Measurements from ENCODE around the gene BAZ2B.

Gene BAZ2B

GRCh38 chr2:159525012-159525411, 91.3 kb downstream of the BAZ2B start:
- DNase-seq, result no peak

GRCh38 chr2:159521272-159521671, 95.1 kb downstream of the BAZ2B start:
- no peak for DNase-seq

DNA sequence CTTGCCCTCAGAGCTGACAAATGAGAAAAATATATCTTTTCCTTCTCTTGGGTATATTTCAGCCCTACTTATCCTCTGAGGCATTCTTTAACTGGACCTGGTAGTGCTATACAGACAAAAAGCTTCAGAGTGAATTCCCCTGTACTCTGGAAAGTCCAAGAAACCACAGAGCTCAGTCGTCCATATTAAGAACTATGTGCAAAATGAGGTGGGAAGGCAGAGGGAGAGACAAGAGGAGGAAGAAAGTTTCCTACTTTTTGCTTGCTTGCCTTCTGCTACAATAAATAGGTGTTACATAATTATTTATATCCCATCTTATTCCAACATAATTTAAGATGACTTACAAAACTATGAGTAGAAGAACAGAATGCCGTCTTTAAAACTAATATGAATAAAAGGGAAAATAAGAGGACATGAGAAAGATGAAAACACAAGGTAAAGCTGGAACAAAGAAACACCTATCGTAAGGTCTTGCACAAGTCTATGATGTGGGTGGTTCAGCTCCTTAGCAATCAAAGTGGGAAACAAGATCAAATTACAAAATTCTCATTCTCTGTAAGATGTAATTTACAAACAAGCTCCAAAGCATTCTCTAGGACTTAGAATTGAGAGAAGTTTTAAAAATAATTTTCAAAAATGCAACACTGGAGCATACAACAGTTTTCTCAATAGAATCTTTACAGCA, 97.9 kb downstream of the BAZ2B start:
- DNase-seq, result no peak

DNA sequence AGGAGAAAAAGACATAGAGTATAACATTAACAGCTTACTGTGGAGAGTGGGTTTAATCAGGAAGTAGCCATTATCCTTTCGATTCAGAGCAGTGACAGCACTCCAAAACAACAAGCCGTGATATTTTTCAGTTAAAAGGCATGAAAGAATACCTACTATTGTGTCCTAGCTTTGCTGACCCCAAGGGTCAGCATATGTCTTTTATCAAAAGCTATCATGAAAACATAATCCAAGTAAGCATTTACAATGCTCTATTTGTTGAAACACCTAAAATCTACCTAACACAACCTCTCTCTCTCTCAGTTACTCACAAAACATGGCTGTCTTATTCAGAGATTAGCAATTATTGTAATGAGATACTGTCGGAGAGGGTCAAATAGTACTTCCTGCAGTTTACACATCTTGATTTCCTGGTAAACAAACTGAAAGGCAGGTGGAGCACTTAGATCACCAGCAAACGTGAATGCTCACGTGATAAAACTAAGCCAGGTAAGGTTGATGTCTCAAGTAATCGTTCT, 100.0 kb downstream of the BAZ2B start:
- DNase-seq, result peak in 3 of 6 experiments; percentile 56 to 77 (median 62)

DNA sequence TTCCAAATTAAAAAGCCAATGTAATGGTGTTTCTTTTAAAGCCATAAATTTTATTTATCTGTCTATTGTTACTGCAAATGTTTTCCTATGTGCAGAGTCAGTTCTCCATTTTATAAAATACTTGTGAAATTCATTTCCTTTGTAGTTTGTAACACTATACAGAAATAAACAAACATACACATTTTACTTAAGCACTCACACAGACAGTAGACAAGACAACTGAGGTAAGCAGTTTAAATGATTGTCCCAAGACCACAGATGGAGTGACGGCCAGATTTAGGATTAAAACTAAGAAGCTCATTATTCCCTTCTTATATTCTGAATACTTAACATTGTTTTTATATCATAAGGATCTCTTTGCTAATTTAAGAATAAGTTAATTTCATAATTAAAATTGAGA, 100.9 kb downstream of the BAZ2B start:
- DNase-seq, result no peak

GRCh38 chr2:159513745-159514144, 102.6 kb downstream of the BAZ2B start:
- DNase-seq, result no peak

- DNase-seq, result no peak
Observed at GRCh38 chr2:159508140-159508539, 108.2 kb downstream of the BAZ2B start.

- no peak for DNase-seq
Observed at GRCh38 chr2:159506764-159507440, 109.4 kb downstream of the BAZ2B start.

DNA sequence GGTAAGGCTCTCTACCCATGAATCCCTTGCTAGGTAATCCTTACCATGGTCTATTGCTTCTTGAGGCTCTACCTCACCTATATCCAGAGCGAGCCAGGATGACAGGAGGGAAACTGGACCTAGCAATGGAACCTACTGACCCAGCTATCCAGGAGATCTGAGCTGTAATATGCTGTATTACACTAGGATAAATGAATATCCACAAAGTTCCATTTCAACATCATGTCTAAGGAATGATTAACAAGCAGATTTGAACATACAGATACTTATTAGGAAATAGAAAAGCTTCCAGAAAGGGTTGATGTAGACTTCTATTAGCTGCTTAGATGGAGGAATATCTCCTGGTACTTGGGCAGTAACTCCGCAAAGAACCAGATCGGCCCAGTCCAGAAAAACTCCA, 110.1 kb downstream of the BAZ2B start:
- DNase-seq, result no peak

GRCh38 chr2:159505196-159505595, 111.2 kb downstream of the BAZ2B start:
- DNase-seq, result no peak

GRCh38 chr2:159501743-159502142, 114.6 kb downstream of the BAZ2B start:
- DNase-seq, result no peak

- no peak for DNase-seq
Observed at GRCh38 chr2:159497847-159498246, 118.5 kb downstream of the BAZ2B start.

DNA sequence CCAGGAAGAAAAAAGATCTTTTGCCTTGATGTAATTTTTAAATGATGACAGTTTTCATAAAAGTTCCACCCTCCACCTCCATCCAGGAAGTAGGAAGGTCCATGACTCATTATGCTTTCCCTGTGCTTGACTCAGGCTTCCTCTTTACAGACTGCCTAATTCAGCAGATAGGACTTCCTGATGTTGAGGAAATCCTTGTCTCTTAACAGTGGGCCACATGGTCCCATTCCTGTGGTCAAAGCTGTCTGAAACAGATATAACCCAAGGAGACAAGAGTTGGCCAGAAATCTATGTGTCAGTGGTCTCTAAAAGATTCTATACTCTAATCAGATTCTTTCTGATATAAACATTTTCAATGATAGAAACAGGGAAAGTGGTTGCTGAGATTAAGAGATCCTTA, 119.1 kb downstream of the BAZ2B start:
- DNase-seq, result no peak

GRCh38 chr2:159489476-159489875, 126.9 kb downstream of the BAZ2B start:
- no peak for DNase-seq

DNA sequence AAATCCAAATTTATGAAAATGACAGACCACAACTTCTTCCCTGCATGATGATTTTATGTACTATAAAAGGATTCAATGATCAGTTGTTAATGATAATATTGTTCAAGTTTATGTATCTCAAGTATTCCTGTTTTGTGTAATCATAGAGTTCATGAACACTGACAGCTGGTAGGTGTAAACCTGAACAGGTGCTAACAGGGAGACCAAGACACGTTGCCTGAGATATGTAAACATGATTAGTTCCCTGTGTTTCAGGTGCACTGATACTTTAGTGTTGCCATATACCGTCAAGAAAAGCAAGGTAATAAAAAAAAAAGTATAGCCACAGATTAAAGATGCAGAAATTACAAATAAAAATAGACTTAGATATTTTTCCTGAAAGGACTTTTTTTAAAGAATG, 131.8 kb downstream of the BAZ2B start:
- no peak for DNase-seq

- no peak for DNase-seq
Observed at GRCh38 chr2:159476329-159476728, 140.0 kb downstream of the BAZ2B start.

GRCh38 chr2:159475793-159476192, 140.6 kb downstream of the BAZ2B start:
- no peak for DNase-seq

DNA sequence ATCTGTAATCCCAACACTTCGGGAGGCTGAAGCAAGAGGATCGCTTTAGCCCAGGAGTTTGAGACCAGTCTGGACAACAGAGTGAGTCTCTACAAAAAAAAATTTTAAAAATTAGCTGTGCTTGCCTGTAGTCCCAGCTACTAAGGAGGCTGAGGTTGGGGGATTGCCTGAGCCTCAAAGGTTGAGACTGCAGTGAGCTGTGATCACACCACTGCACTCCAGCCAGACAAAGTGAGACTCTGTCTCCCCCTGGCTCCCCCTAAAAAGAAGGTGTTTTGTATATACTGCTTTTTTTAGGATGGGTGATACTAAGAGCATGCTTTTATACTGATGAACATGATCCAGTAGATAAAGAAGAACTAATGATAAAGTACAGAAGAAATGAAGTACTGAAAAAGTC, 145.0 kb downstream of the BAZ2B start:
- DNase-seq, result no peak

GRCh38 chr2:159468257-159468656, 148.1 kb downstream of the BAZ2B start:
- DNase-seq, result no peak

- DNase-seq, result no peak
Observed at GRCh38 chr2:159462961-159463360, 153.4 kb downstream of the BAZ2B start.

- DNase-seq, result no peak
Observed at GRCh38 chr2:159462201-159462785, 154.1 kb downstream of the BAZ2B start.

GRCh38 chr2:159461076-159461475, 155.3 kb downstream of the BAZ2B start:
- DNase-seq, result no peak

DNA sequence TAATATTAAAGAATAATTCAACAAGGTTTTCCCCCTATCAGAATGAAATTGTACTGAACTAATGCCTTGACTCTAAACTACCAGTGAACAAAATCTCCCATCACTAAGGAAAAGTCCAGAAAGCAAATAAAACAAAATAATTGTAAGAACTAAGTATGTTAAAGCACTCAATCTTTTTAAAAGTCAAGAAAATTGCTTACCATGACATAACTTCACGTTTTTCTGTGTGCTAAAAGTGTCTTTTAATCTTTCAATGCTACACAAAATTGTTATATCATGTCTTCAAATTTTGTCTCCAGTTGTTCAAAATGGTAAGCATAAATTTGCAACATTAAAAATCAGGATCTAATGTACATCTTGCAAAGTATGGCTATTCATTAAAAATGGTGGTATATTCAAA, 156.1 kb downstream of the BAZ2B start:
- no peak for DNase-seq

DNA sequence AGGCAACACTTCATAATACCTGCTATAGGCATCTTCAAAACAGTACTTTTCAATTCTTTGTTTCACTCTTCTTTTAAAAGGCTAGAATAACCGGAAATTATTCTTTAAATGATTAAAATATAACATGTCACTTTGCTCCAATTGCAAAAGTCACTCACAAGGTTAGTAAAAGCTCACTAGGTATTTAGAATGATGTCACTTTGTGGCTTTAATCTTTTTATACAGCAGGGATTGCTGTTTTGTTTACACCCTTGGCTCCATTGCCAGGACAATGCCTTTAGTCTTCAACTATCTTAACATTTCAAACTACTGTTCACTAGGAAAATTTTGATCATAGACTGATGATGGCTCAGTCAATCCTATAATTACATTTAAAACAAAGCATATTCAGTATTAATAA, 157.1 kb downstream of the BAZ2B start:
- DNase-seq, result no peak
